HepG2 (cell line): Measurements from ENCODE around the gene NDUFS2. TPM values are rescaled to one million over a fixed set of nuclear protein-coding genes. Genes with fewer than 3 reads are reported as not detected.
A peak's percentile ranks its signal among the peaks of the same experiment; 100 is the strongest.

ENCODE experiments used
- ATAC-seq: fragments of 200-7000 bp; cut with Tn5 transposase; 3 replicates; pipeline ENCODE4 v1.9.1; 2020; ENCODE audit warnings: mild to moderate bottlenecking, moderate library complexity
- BruUV-seq: library from RNA; stranded (reverse); fragments of 400-500 nt; replicated peaks from 2 replicates; lab custom pipeline; 2021; lab: Mats Ljungman, UMichigan
- CTCF ChIA-PET: fragments of 300-600 bp; formaldehyde crosslinking; extraction: SDS; loops from one replicate; lab custom pipeline; 2021; ENCODE audit warnings: low total read pairs, inconsistent platforms, low intra/inter-chr PET ratio; lab: Yijun Ruan, JAX
- POLR2A ChIA-PET: fragments of 350-600 bp; sonication (Branson Sonifier 250); formaldehyde crosslinking; loops from one replicate; lab custom pipeline; 2020; ENCODE audit warnings: antibody characterized with exemption, inconsistent platforms; lab: Yijun Ruan, JAX
- DNase-seq: peaks from one replicate; pipeline ENCODE4 v3.0.0-alpha.2; 2015; ENCODE audit warnings: low spot score
- FAIRE-seq: peaks from 3 replicates; lab custom pipeline; 2011; peaks lifted over from hg19 to GRCh38; lab: Jason Lieb, UNC
- H2AFZ ChIP-seq: one replicate; pipeline ENCODE4 v1.6.1; 2011; ENCODE audit warnings: low read length, inconsistent platforms
- H3K27ac ChIP-seq: fragments of 300-600 bp; 3 replicates; pipeline ENCODE4 v1.8.0; 2011; ENCODE audit warnings: mixed run types, mild to moderate bottlenecking, mixed read lengths, low read length, inconsistent platforms; ENCODE audit not compliant: insufficient read depth; ENCODE audit errors: extremely low read length
- H3K27me3 ChIP-seq, 2 experiments: fragments of 200-600 bp in 1 of 2; 2 replicates in 1 of 2; 3 replicates in 1 of 2; pipeline versions ENCODE4 v1.6.0 to v1.8.0; 2011; ENCODE audit warnings: low read length in 2 of 2, mild to moderate bottlenecking in 2 of 2, moderate library complexity in 2 of 2, inconsistent platforms in 1 of 2; ENCODE audit not compliant: insufficient read depth in 2 of 2, control insufficient read depth in 1 of 2
- H3K36me3 ChIP-seq, 2 experiments: fragments of 200-600 bp in 1 of 2; replicated peaks in 1 of 2; 2 replicates in 1 of 2; 3 replicates in 1 of 2; pipeline versions ENCODE4 v1.5.1 to v1.8.0; 2011; ENCODE audit warnings: low read length in 2 of 2, inconsistent platforms in 1 of 2; ENCODE audit not compliant: insufficient read depth in 2 of 2, control insufficient read depth in 1 of 2
- H3K4me1 ChIP-seq: 2 replicates; pipeline ENCODE4 v1.5.1; 2012; ENCODE audit warnings: low read length, inconsistent platforms; ENCODE audit not compliant: insufficient read depth
- H3K4me2 ChIP-seq: 2 replicates; pipeline ENCODE4 v1.6.0; 2011; ENCODE audit warnings: low read depth, low read length, inconsistent platforms
- H3K4me3 ChIP-seq, 3 experiments: fragments of 200-600 bp in 1 of 3; sonication (generic), shearing (Covaris generic) in 1 of 3; replicated peaks in 1 of 3; 2 replicates each; pipeline ENCODE4 v1.5.1; 2011 to 2016; ENCODE audit warnings: low read length in 3 of 3, inconsistent platforms in 2 of 3, low read depth in 2 of 3, mild to moderate bottlenecking in 2 of 3, control low read depth in 1 of 3, mixed read lengths in 1 of 3; ENCODE audit not compliant: insufficient read depth in 1 of 3
- H3K79me2 ChIP-seq: one replicate; pipeline ENCODE4 v1.6.1; 2011; ENCODE audit warnings: low read length, inconsistent platforms; ENCODE audit not compliant: insufficient read depth
- H3K9ac ChIP-seq: 2 replicates; pipeline ENCODE4 v1.6.0; 2011; ENCODE audit warnings: mild to moderate bottlenecking, low read depth, low read length, inconsistent platforms; ENCODE audit not compliant: insufficient read depth
- H3K9me3 ChIP-seq: 2 replicates; pipeline ENCODE4 v1.5.1; 2012; ENCODE audit warnings: mild to moderate bottlenecking, low read length
- H4K20me1 ChIP-seq: 2 replicates; pipeline ENCODE4 v1.6.0; 2011; ENCODE audit warnings: inconsistent platforms, mild to moderate bottlenecking, low read length, moderate library complexity; ENCODE audit not compliant: insufficient read depth
- ARHGAP35 ChIP-seq: sonication (generic); formaldehyde crosslinking; IDR thresholded peaks from 2 replicates; pipeline ENCODE4 v1.9.0; 2022; ENCODE audit warnings: mild to moderate bottlenecking, inconsistent platforms, moderate library complexity, missing genetic modification reagents, borderline replicate concordance
- FOXM1 ChIP-seq: sonication (generic); formaldehyde crosslinking; IDR thresholded peaks from 2 replicates; pipeline ENCODE4 v1.5.0; 2020; ENCODE audit warnings: missing genetic modification reagents
- HES4 ChIP-seq: sonication (generic); formaldehyde crosslinking; IDR thresholded peaks from 2 replicates; pipeline ENCODE4 v1.9.0; 2021; ENCODE audit warnings: mild to moderate bottlenecking, missing genetic modification reagents, borderline replicate concordance
- HNRNPUL1 ChIP-seq: fragments of 200-400 bp; formaldehyde crosslinking; IDR thresholded peaks from 2 replicates; pipeline ENCODE4 v1.6.1; 2017; ENCODE audit warnings: low read depth, mild to moderate bottlenecking, low read length, moderate library complexity
- KDM5A ChIP-seq: fragments of 200-600 bp; sonication (generic); IDR thresholded peaks from 2 replicates; pipeline ENCODE4 v1.7.0; 2018; ENCODE audit warnings: antibody characterized with exemption, mild to moderate bottlenecking, low read length, borderline replicate concordance
- KLF13 ChIP-seq: sonication (generic); formaldehyde crosslinking; IDR thresholded peaks from 2 replicates; pipeline ENCODE4 v1.4.0; 2020; ENCODE audit warnings: mild to moderate bottlenecking, missing genetic modification reagents
- KLF6 ChIP-seq: IDR thresholded peaks from 2 replicates; pipeline ENCODE4 v1.8.0; 2016; ENCODE audit warnings: missing biosample characterization, missing genetic modification reagents
- MAF1 ChIP-seq: sonication (generic); formaldehyde crosslinking; IDR thresholded peaks from 2 replicates; pipeline ENCODE4 v1.5.0; 2020; ENCODE audit warnings: missing genetic modification reagents, borderline replicate concordance
- NFE2L1 ChIP-seq: sonication (generic); formaldehyde crosslinking; IDR thresholded peaks from 2 replicates; pipeline ENCODE4 v1.4.0; 2020; ENCODE audit warnings: missing genetic modification reagents, mild to moderate bottlenecking, borderline replicate concordance
- RBAK ChIP-seq: sonication (generic); formaldehyde crosslinking; IDR thresholded peaks from 2 replicates; pipeline ENCODE4 v1.5.1; 2020; ENCODE audit warnings: mild to moderate bottlenecking, missing genetic modification reagents
- REL ChIP-seq: sonication (generic); formaldehyde crosslinking; conservative IDR thresholded peaks from 2 replicates; pipeline ENCODE4 v1.8.0; 2022; ENCODE audit warnings: mild to moderate bottlenecking, missing genetic modification reagents, moderate library complexity
- SIN3A ChIP-seq: IDR thresholded peaks from 2 replicates; pipeline ENCODE4 v1.6.1; 2011; ENCODE audit warnings: low read depth, mild to moderate bottlenecking, control low read depth, low read length, borderline replicate concordance
- STAT6 ChIP-seq: sonication (generic); formaldehyde crosslinking; IDR thresholded peaks from 2 replicates; pipeline ENCODE4 v1.4.0; 2020; ENCODE audit warnings: missing genetic modification reagents, mild to moderate bottlenecking, borderline replicate concordance
- ZBTB42 ChIP-seq: sonication (generic); formaldehyde crosslinking; IDR thresholded peaks from 2 replicates; pipeline ENCODE4 v1.5.0; 2020; ENCODE audit warnings: mild to moderate bottlenecking, missing genetic modification reagents
- ZBTB46 ChIP-seq: sonication (generic); formaldehyde crosslinking; IDR thresholded peaks from 2 replicates; pipeline ENCODE4 v1.4.0; 2020; ENCODE audit warnings: mild to moderate bottlenecking, missing genetic modification reagents, borderline replicate concordance
- ZBTB8A ChIP-seq: sonication (generic); formaldehyde crosslinking; IDR thresholded peaks from 2 replicates; pipeline ENCODE4 v1.4.0; 2020; ENCODE audit warnings: mild to moderate bottlenecking, low read depth, missing genetic modification reagents, borderline replicate concordance
- ZGPAT ChIP-seq: IDR thresholded peaks from 2 replicates; pipeline ENCODE4 v1.6.1; 2016; ENCODE audit warnings: mild to moderate bottlenecking
- ZNF33A ChIP-seq: sonication (generic); formaldehyde crosslinking; IDR thresholded peaks from 2 replicates; pipeline ENCODE4 v1.5.1; 2020; ENCODE audit warnings: missing genetic modification reagents, mild to moderate bottlenecking, moderate library complexity, borderline replicate concordance
- ZNF589 ChIP-seq: sonication (generic); formaldehyde crosslinking; conservative IDR thresholded peaks from 2 replicates; pipeline ENCODE4 v1.8.0; 2022; ENCODE audit warnings: mild to moderate bottlenecking, moderate library complexity, missing genetic modification reagents
- ZNF761 ChIP-seq: sonication (generic); formaldehyde crosslinking; conservative IDR thresholded peaks from 2 replicates; pipeline ENCODE4 v1.4.0; 2020; ENCODE audit warnings: mild to moderate bottlenecking, missing genetic modification reagents
- WGBS: methylation state at CpG from one replicate; pipeline ENCODE4 v1.1.6; 2017; ENCODE audit warnings: low lambda C conversion rate; 5-methylcytosine and 5-hydroxymethylcytosine counted together
- in situ Hi-C: cut with HindIII; loops from 2 replicates; pipeline ENCODE4 v1.10.0; 2017; ENCODE audit warnings: low pct_unique_long_range_greater_than_20kb; ENCODE audit not compliant: extremely low pct_ligation_motif_present
- intact Hi-C: fragments of 100-400 bp; cut with micrococcal nuclease; formaldehyde crosslinking; loops from one replicate; pipeline ENCODE4 v1.10.0; 2022; ENCODE audit not compliant: unreplicated experiment
- polyA plus RNA-seq, 8 experiments: library from polyadenylated mRNA; depleted of rRNA in 3 of 8; stranded (reverse) in 7 of 8; unstranded in 1 of 8; fragments of >200 nt; fragmentation: Illumina TruSeq in 4 of 8; extraction: Trizol in 4 of 8; gene quantifications; 2 replicates each; pipeline versions ENCODE4 v1.2.1 to v1.2.3, GENCODE V29; 2011 to 2016; ENCODE audit warnings: low read depth in 4 of 8, missing spikeins in 1 of 8, mixed read lengths in 1 of 8; ENCODE audit not compliant: insufficient read depth in 1 of 8
- total RNA-seq, 5 experiments: library from RNA; depleted of rRNA; stranded (reverse); fragments of >200 nt; fragmentation: Illumina TruSeq; extraction: Trizol; gene quantifications; 2 replicates each; pipeline ENCODE4 v1.2.3, GENCODE V29; 2016; ENCODE audit warnings: low read depth in 1 of 5

Gene NDUFS2
- total and polyA plus RNA-seq, 2 of the 13 experiments (the other 11 are each of a cell fraction or from before 2014, with no cell fraction given): 89.9 to 118 TPM

- Histone ChIP-seq H3K27me3 (no peaks in the 10 kb centered on the region; a peak in 1 of 5 replicates), H4K20me1 (no peaks in the 10 kb centered on the region), H3K36me3 (peaks cover 4 to 20% of the 10 kb centered on the region in 2 experiments), H3K27ac (peak overlapping the region; percentile 79), H3K79me2 (peaks cover 10% of the 10 kb centered on the region), H3K4me3 (peak overlapping the region; percentile 83 to 92 (median 83)), H3K4me1 (peaks cover 19% of the 10 kb centered on the region), H3K4me2 (peak overlapping the region; percentile 97), H3K9ac (peak overlapping the region; percentile 84), H2AFZ (peak overlapping the region; percentile 94), H3K9me3 (no peaks in the 10 kb centered on the region)
- CTCF ChIA-PET: interaction anchor here (1.5 kb wide), 1 partner anchor 11 kb away, joined by 4 read pairs; the partner anchor contains the start of gene PPOX
- in situ Hi-C loops: no loop called here
- DNase-seq (no peak), ATAC-seq (peak; percentile 9), FAIRE-seq (no peak)
- WGBS: under 1% methylated on average over 9 of the region's 9 CpGs
- intact Hi-C loops: no loop called here
- POLR2A ChIA-PET: interaction anchor here (0.6 to 2.1 kb wide), 4 partner anchors 12 to 136 kb away, joined by 3 to 27 read pairs (median 4); partner anchors contain the start of genes NDUFS2, PPOX, SDHC and USF1
- BruUV-seq: no TSS peak
- TF ChIP-seq ZBTB8A (CRISPR knock-in tag): no peak
- TF ChIP-seq KLF6 (CRISPR knock-in tag): no peak
- TF ChIP-seq HES4 (CRISPR knock-in tag): no peak
- TF ChIP-seq NFE2L1 (CRISPR knock-in tag): no peak
- TF ChIP-seq ZGPAT (CRISPR knock-in tag): no peak
- peak; percentile 53; the same call in 1 of the 2 replicates for TF ChIP-seq KDM5A
- no peak for TF ChIP-seq REL
- no peak for TF ChIP-seq HNRNPUL1
- no peak for TF ChIP-seq ZBTB46 (CRISPR knock-in tag)
- TF ChIP-seq KLF13 (CRISPR knock-in tag): no peak
- no peak for TF ChIP-seq RBAK (CRISPR knock-in tag)
- 0 out of 2 replicates have a peak, but pooled peaks have one; percentile 3 for TF ChIP-seq STAT6
- no peak for TF ChIP-seq ARHGAP35
- no peak for TF ChIP-seq FOXM1
- TF ChIP-seq ZNF589 (CRISPR knock-in tag): no peak
- TF ChIP-seq ZBTB42 (CRISPR knock-in tag): no peak
- no peak for TF ChIP-seq SIN3A
- no peak for TF ChIP-seq ZNF33A (CRISPR knock-in tag)
- TF ChIP-seq ZNF761 (CRISPR knock-in tag): 0 out of 2 replicates have a peak, but pooled peaks have one; percentile 0
- TF ChIP-seq MAF1 (CRISPR knock-in tag): no peak
Measured at GRCh38 chr1:161177936-161178244, 24.3 kb upstream of the NDUFS2 start.
